ENCODE measurements around the gene TMEM92. TPM values are rescaled to one million over a fixed set of nuclear protein-coding genes. Genes with fewer than 3 reads are reported as not detected.

The TMEM92 gene
- 5.6 and 6.9 TPM in 2 replicates for total RNA-seq (2014; rRNA removed)
- Bru-seq, nascent RNA = percentile 55 among the genes with signal in this experiment
- percentile 58 among the genes with signal in this experiment for BruChase-seq, experiment 1, labeled RNA remaining after a 6-hour chase
- percentile 46 among the genes with signal in this experiment for BruChase-seq, experiment 2, labeled RNA remaining after a 2-hour chase
- long read RNA-seq, transcript TMEM92-202 (5 exons, 573 nt) = major isoform, 9 of 25 reads
- long read RNA-seq, partial matches to known transcripts = 11 of 25 reads
- long read RNA-seq, other reads (novel, unspliced or antisense) = 5 of 25 reads

DNA sequence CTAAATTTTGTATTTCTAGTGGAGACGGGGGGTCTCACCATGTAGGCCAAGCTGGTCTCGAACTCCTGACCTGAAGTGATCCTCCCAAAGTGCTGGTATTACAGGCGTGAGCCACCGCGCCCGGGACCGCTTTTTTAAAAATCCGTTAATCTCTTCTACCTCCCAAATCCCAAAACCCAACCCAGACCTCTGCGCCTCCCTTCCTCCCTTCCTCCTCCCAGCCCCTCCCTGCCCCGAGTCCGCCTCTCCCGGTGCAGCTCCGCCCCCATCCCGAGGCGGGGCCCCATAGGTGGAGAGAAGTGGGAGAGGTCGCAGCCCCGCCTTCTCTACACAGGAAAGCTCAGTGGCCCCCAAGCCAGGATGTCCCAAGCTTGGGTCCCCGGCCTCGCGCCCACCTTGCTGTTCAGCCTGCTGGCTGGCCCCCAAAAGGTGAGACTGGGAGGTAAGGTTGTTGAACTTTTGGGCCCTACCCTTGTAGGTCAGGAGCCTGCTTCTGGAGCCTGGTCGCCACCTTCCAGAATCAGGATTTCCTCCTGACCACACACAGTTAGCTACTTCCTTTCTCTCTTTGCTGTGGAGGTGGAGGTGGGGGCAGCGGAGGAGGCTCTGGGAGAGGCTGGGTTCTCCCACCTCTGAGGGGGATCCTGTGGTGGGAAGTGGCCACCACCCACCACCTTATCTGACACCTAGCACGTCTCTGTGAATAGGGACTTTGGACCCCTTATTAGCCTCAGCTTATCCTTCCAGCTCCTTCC is at the start of gene TMEM92:
TSS of gene TMEM92 (plus strand) at position 325 of the 755 bp plus-strand sequence. CDS start at position 361, 36 bp downstream.
- POLR2A ChIA-PET (ENCODE audit: unreplicated experiment) = interaction anchor here (0.6 to 0.7 kb wide), 2 partner anchors 22 to 74 kb away, joined by 4 to 5 read pairs; no protein-coding TSS in a partner anchor
- intact Hi-C loops (cut with micrococcal nuclease) = loop anchor here (1.0 to 5.0 kb wide), 2 partner anchors 23 to 57 kb away; no protein-coding TSS in a partner anchor
- peak within 1 kb of the TSS; percentile 87 for H3K4me2 ChIP-seq (ENCODE audit: low read length)
- no peak for TF ChIP-seq EZH2 (IDR thresholded peaks at IDR 0.05; ENCODE audit: low read length, unreplicated experiment)
- H3K4me3 ChIP-seq (ENCODE audit: low read length) = peak within 1 kb of the TSS; percentile 76
- ATAC-seq = peak; percentile 69
- peaks cover 8% of the 10 kb centered on the region; the same call in 1 of the 2 replicates for H3K79me2 ChIP-seq (ENCODE audit: low read length)
- H3K27ac ChIP-seq (ENCODE audit: low read length) = 0 out of 2 replicates have a peak within 1 kb of the TSS, but pooled peaks have one; percentile 8
- H3K36me3 ChIP-seq (ENCODE audit: low read depth, low read length) = no peaks in the 10 kb centered on the region
- peak within 1 kb of the TSS; percentile 46 for H3K9ac ChIP-seq (ENCODE audit: low read length)
- H3K4me1 ChIP-seq (ENCODE audit: insufficient read depth, low read length) = peaks cover 57% of the 10 kb centered on the region
- DNase-seq = peak; percentile 87
- no peaks in the 10 kb centered on the region for H3K9me2 ChIP-seq (replicated peaks; ENCODE audit: low read length)
- no peaks in the 10 kb centered on the region for H3F3A ChIP-seq (ENCODE audit: low read length, unreplicated experiment)
- BruUV-seq (replicated peaks) = no TSS peak
- peak within 1 kb of the TSS; percentile 85 for H2AFZ ChIP-seq (ENCODE audit: low read length)
- no peaks in the 10 kb centered on the region for H3K9me3 ChIP-seq (ENCODE audit: low read length)
- H4K20me1 ChIP-seq (ENCODE audit: low read length) = no peaks in the 10 kb centered on the region
- CTCF ChIA-PET = interaction anchor here (0.8 to 2.3 kb wide), 2 partner anchors 22 to 74 kb away, joined by 3 to 28 read pairs; no protein-coding TSS in a partner anchor
- H3K27me3 ChIP-seq (ENCODE audit: low read length) = no peaks in the 10 kb centered on the region

DNA sequence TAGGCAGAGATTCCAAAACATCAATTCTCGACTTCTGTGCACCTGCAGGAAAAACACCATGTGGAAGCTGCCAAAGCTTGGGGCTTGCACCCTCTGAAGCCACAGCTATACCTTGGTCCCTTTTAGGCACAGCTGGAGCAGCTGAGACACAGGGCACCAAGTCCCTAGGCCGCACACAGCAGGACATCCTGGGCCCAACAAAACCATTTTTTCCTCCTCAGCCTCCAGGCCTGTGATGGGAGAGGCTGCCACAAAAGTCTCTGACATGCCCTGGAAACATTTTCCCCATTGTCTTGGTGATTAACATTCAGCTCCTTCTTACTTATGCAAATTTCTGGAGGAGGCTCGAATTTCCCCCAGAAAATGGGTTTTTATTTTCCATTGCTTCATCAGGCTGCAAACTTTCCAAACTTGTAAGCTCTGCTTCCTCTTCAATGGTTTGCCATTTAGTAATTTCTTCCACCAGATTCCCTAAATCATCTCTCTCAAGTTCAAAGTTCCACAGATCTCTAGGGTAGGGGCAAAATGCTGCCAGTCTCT is 48.5 kb upstream of the TMEM92 start:
- H3F3A ChIP-seq (ENCODE audit: low read length, unreplicated experiment) = no peaks in the 10 kb centered on the region
- intact Hi-C loops (cut with micrococcal nuclease) = no loop called here
- no peak overlapping the region for H3K9ac ChIP-seq (ENCODE audit: low read length)
- no peak overlapping the region for H2AFZ ChIP-seq (ENCODE audit: low read length)
- H3K9me2 ChIP-seq (replicated peaks; ENCODE audit: low read length) = no peaks in the 10 kb centered on the region
- H3K79me2 ChIP-seq (ENCODE audit: low read length) = no peaks in the 10 kb centered on the region
- ChIA-PET CTCF (no interaction called here), POLR2A (ENCODE audit: unreplicated experiment) (no interaction called here)
- TF ChIP-seq, protein P1, sequence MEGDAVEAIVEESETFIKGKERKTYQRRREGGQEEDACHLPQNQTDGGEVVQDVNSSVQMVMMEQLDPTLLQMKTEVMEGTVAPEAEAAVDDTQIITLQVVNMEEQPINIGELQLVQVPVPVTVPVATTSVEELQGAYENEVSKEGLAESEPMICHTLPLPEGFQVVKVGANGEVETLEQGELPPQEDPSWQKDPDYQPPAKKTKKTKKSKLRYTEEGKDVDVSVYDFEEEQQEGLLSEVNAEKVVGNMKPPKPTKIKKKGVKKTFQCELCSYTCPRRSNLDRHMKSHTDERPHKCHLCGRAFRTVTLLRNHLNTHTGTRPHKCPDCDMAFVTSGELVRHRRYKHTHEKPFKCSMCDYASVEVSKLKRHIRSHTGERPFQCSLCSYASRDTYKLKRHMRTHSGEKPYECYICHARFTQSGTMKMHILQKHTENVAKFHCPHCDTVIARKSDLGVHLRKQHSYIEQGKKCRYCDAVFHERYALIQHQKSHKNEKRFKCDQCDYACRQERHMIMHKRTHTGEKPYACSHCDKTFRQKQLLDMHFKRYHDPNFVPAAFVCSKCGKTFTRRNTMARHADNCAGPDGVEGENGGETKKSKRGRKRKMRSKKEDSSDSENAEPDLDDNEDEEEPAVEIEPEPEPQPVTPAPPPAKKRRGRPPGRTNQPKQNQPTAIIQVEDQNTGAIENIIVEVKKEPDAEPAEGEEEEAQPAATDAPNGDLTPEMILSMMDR (conservative IDR thresholded peaks at IDR 0.05; ENCODE audit: low read depth, low read length) = no peak
- TF ChIP-seq EZH2phosphoT487 (IDR thresholded peaks at IDR 0.05; ENCODE audit: borderline replicate concordance, low read length) (no peak), EZH2 (IDR thresholded peaks at IDR 0.05; ENCODE audit: low read length, unreplicated experiment) (no peak)
- no peaks in the 10 kb centered on the region for H3K27me3 ChIP-seq (ENCODE audit: low read length)
- H3K4me2 ChIP-seq (ENCODE audit: low read length) = no peak overlapping the region
- DNase-seq (no peak), ATAC-seq (no peak)
- BruUV-seq (replicated peaks) = no TSS peak
- peaks cover 7% of the 10 kb centered on the region; the same call in 1 of the 2 replicates for H3K9me3 ChIP-seq (ENCODE audit: low read length)
- H3K27ac ChIP-seq (ENCODE audit: low read length) = no peak overlapping the region
- peaks cover 15% of the 10 kb centered on the region for H3K4me1 ChIP-seq (ENCODE audit: insufficient read depth, low read length)
- no peaks in the 10 kb centered on the region for H3K36me3 ChIP-seq (ENCODE audit: low read depth, low read length)
- H3K4me3 ChIP-seq (ENCODE audit: low read length) = no peak overlapping the region
- no peaks in the 10 kb centered on the region for H4K20me1 ChIP-seq (ENCODE audit: low read length)

DNA sequence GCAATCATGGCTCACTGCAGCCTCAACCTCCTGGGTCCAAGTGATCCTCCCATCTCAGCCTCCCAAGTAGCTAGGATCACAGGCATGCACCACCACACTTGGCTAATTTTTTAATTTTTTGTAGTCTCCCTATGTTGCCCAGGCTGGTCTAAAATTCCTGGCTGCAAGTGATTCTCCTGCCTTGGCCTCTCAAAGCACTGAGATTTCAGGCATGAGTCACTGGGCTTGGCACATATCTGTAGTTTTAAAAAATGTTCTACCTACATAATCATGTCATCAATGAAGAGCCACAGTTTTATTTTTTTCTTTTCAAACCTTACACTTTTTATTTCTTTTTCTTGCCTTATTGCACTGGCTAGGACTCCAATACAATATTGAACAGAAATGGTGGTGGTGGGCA is 39.7 kb upstream of the TMEM92 start:
- ATAC-seq (peak; percentile 39; the same call in 1 of the 2 replicates), DNase-seq (peak; percentile 64)
- no peak overlapping the region for H3K27ac ChIP-seq (ENCODE audit: low read length)
- ChIA-PET CTCF (no interaction called here), POLR2A (ENCODE audit: unreplicated experiment) (no interaction called here)
- no TSS peak for BruUV-seq (replicated peaks)
- no peak overlapping the region for H3K4me3 ChIP-seq (ENCODE audit: low read length)
- H3K9me3 ChIP-seq (ENCODE audit: low read length) = no peaks in the 10 kb centered on the region
- H3K4me1 ChIP-seq (ENCODE audit: insufficient read depth, low read length) = peaks cover 12% of the 10 kb centered on the region; the same call in 1 of the 2 replicates
- H3K27me3 ChIP-seq (ENCODE audit: low read length) = peaks cover 6% of the 10 kb centered on the region; the same call in 1 of the 2 replicates
- no peak overlapping the region for H2AFZ ChIP-seq (ENCODE audit: low read length)
- intact Hi-C loops (cut with micrococcal nuclease) = no loop called here
- H3K79me2 ChIP-seq (ENCODE audit: low read length) = no peaks in the 10 kb centered on the region
- no peaks in the 10 kb centered on the region for H3F3A ChIP-seq (ENCODE audit: low read length, unreplicated experiment)
- H3K9me2 ChIP-seq (replicated peaks; ENCODE audit: low read length) = no peaks in the 10 kb centered on the region
- TF ChIP-seq EZH2phosphoT487 (IDR thresholded peaks at IDR 0.05; ENCODE audit: borderline replicate concordance, low read length) (no peak), EZH2 (IDR thresholded peaks at IDR 0.05; ENCODE audit: low read length, unreplicated experiment) (no peak)
- TF ChIP-seq, protein P1 (conservative IDR thresholded peaks at IDR 0.05; ENCODE audit: low read depth, low read length) = no peak
- no peaks in the 10 kb centered on the region for H4K20me1 ChIP-seq (ENCODE audit: low read length)
- no peak overlapping the region for H3K4me2 ChIP-seq (ENCODE audit: low read length)
- no peak overlapping the region for H3K9ac ChIP-seq (ENCODE audit: low read length)
- H3K36me3 ChIP-seq (ENCODE audit: low read depth, low read length) = no peaks in the 10 kb centered on the region
